Endothelial cell (in vitro differentiated cells): ENCODE measurements around the gene FCHSD2. TPM values are rescaled to one million over a fixed set of nuclear protein-coding genes. Genes with fewer than 3 reads are reported as not detected.

ENCODE experiments used
- DNase-seq: peaks from one replicate; pipeline ENCODE4 v3.0.0; 2021; ENCODE audit warnings: low spot score
- H3K27ac Mint-ChIP-seq: one replicate; pipeline ENCODE4 v1.8.0; 2021; ENCODE audit warnings: mixed read lengths, inconsistent platforms; ENCODE audit not compliant: unreplicated experiment
- H3K27me3 Mint-ChIP-seq: one replicate; pipeline ENCODE4 v1.8.0; 2021; ENCODE audit warnings: mild to moderate bottlenecking, moderate library complexity, mixed read lengths, inconsistent platforms; ENCODE audit not compliant: unreplicated experiment
- H3K36me3 Mint-ChIP-seq: one replicate; pipeline ENCODE4 v1.8.0; 2021; ENCODE audit warnings: mild to moderate bottlenecking, low read depth, mixed read lengths, inconsistent platforms; ENCODE audit not compliant: unreplicated experiment
- H3K4me1 Mint-ChIP-seq: one replicate; pipeline ENCODE4 v1.8.0; 2021; ENCODE audit warnings: mild to moderate bottlenecking, mixed read lengths, inconsistent platforms; ENCODE audit not compliant: unreplicated experiment
- H3K4me3 Mint-ChIP-seq: one replicate; pipeline ENCODE4 v1.8.0; 2021; ENCODE audit warnings: mild to moderate bottlenecking, mixed read lengths, inconsistent platforms; ENCODE audit not compliant: unreplicated experiment
- H3K9me3 Mint-ChIP-seq: one replicate; pipeline ENCODE4 v1.8.0; 2021; ENCODE audit warnings: mixed read lengths, inconsistent platforms; ENCODE audit not compliant: unreplicated experiment
- CTCF ChIP-seq: fragments of 200-600 bp; sonication (generic); IDR thresholded peaks from one replicate; pipeline ENCODE4 v1.5.0; 2021; ENCODE audit warnings: antibody characterized with exemption; ENCODE audit not compliant: unreplicated experiment
- total RNA-seq: library from RNA; stranded (reverse); fragmentation: NEBNext Ultra II Directional; extraction: Animal tissue kit (Norgen Biotek cat#: 25700); gene quantifications from one replicate; pipeline ENCODE4 v1.2.1, GENCODE V29; 2021; ENCODE audit not compliant: unreplicated experiment

The FCHSD2 gene
- total RNA-seq, 1 donor from 2014 or later, result 45.3 TPM

GRCh38 chr11:72908032-72908676 lies 234.0 kb downstream of the FCHSD2 start:
- no peak for DNase-seq
- TF ChIP-seq CTCF, result no peak
- no peak overlapping the region for H3K27ac Mint-ChIP-seq
- H3K4me1 Mint-ChIP-seq, result peaks cover 2% of the 10 kb centered on the region
- H3K4me3 Mint-ChIP-seq, result peak overlapping the region; percentile 42
- peaks cover 9% of the 10 kb centered on the region for H3K27me3 Mint-ChIP-seq
- H3K36me3 Mint-ChIP-seq, result peaks cover 61% of the 10 kb centered on the region
- peaks cover 18% of the 10 kb centered on the region for H3K9me3 Mint-ChIP-seq

DNA sequence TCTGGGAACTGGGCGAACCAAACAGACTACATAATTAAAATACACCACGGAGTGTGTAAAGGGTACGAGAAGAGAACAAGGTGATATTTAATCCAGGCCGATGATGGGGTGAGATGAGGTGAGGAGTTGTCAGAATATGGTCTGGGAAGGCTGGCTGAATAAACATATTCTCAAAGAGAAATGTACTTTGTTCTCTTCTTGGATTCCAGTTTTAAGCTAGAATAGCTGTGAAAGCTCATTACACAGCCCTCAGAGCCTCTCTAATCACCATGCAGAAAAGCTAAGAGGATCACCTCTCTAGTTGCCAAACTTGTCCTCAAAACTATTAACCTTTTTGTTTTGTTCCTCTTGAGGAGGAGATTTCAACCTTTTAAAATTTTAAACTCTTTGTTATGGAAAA lies 238.1 kb downstream of the FCHSD2 start:
- Mint-ChIP-seq H3K9me3 (peaks cover 5% of the 10 kb centered on the region), H3K27ac (no peak overlapping the region), H3K27me3 (peaks cover 5% of the 10 kb centered on the region), H3K4me1 (peaks cover 2% of the 10 kb centered on the region), H3K36me3 (peaks cover 31% of the 10 kb centered on the region), H3K4me3 (no peak overlapping the region)
- TF ChIP-seq CTCF, result no peak
- no peak for DNase-seq

DNA sequence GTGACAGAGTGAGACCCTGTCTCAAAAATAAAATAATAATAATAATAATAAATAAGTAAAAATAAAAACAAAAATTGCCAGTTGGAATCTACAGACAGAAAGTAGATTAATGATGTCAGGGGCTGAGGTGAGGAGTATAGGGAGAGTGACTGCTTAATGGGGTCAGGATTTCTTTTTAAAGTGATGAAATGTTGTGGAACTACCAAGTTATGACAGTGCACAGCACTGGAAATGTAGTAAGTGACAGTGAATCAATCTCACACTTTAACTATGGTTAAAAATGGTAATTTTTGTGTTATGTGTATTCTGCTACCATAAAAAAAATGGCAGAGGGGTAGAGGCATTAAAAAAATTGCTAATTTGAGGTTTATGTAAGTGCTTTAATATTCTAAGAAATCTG lies 240.7 kb downstream of the FCHSD2 start:
- Mint-ChIP-seq H3K27ac (peak overlapping the region; percentile 59), H3K27me3 (no peaks in the 10 kb centered on the region), H3K36me3 (peaks cover 9% of the 10 kb centered on the region), H3K4me3 (no peak overlapping the region), H3K9me3 (no peaks in the 10 kb centered on the region), H3K4me1 (peaks cover 2% of the 10 kb centered on the region)
- no peak for DNase-seq
- no peak for TF ChIP-seq CTCF

- no peak for DNase-seq
- H3K9me3 Mint-ChIP-seq, result no peaks in the 10 kb centered on the region
These were observed 242.1 kb downstream of the FCHSD2 start for GRCh38 chr11:72900013-72900412.

More at GRCh38 chr11:72900013-72900412, 242.1 kb downstream of the FCHSD2 start:
- Mint-ChIP-seq H3K4me3 (no peak overlapping the region), H3K27ac (no peak overlapping the region), H3K27me3 (no peaks in the 10 kb centered on the region), H3K4me1 (peaks cover 2% of the 10 kb centered on the region), H3K36me3 (peaks cover 2% of the 10 kb centered on the region)
- TF ChIP-seq CTCF, result no peak
